Measurements from ENCODE around the gene ISL2. TPM values are rescaled to one million over a fixed set of nuclear protein-coding genes. Genes with fewer than 3 reads are reported as not detected.
"Not testable (repeated sequence)": the region's sequence is repeated elsewhere in the genome, so short reads cannot be mapped to it uniquely, and the experiment has no call there.

The ISL2 gene
- total RNA-seq (0.17 and 0.26 TPM in 2 replicates), polyA plus RNA-seq (0.02 and 0.03 TPM in 2 replicates), polyA minus RNA-seq (ENCODE audit: low replicate concordance) (not detected in 2 replicates)
- polyA plus RNA-seq (2012) = 0.12 TPM in 1 of 2 replicates, not detected in the other

GRCh38 chr15:76336254-76337058 is at the start of gene ISL2:
Gene ISL2 (plus strand): TSS chr15:76336773. CDS start chr15:76336884, 111 bp downstream.
- Histone ChIP-seq H4K20me1 (ENCODE audit: control insufficient read depth, extremely low read depth, insufficient read depth, low read length) (no peaks in the 10 kb centered on the region), H3K36me3 (ENCODE audit: control insufficient read depth, insufficient read depth, low read length) (no peaks in the 10 kb centered on the region), H3K4me2 (ENCODE audit: extremely low read depth, insufficient read depth, low read length) (peak within 1 kb of the TSS; percentile 41), H3K4me3 (replicated peaks in 1 of 4; ENCODE audit: control extremely low read depth in 1 of 4, insufficient read depth in 1 of 4, low read depth in 3 of 4, low read length in 4 of 4) (peak within 1 kb of the TSS in 3 of 4 experiments; percentile 11 to 75 (median 44)), H3K9ac (ENCODE audit: insufficient read depth, low read length) (no peak within 1 kb of the TSS), H3K9me3 (ENCODE audit: control insufficient read depth, insufficient read depth, low read depth, low read length) (no peaks in the 10 kb centered on the region), H3K79me2 (ENCODE audit: control insufficient read depth, insufficient read depth, low read length) (no peaks in the 10 kb centered on the region), H3K27ac (ENCODE audit: insufficient read depth, low read length) (no peak within 1 kb of the TSS), H3K27me3 (ENCODE audit: control insufficient read depth, insufficient read depth, low read length) (peaks cover 71% of the 10 kb centered on the region), H3K4me1 (ENCODE audit: control insufficient read depth, extremely low read depth, insufficient read depth, low read length) (no peaks in the 10 kb centered on the region), H2AFZ (ENCODE audit: low read length) (no peak within 1 kb of the TSS)
- peak; percentile 36 to 89 for DNase-seq (ENCODE audit: low read depth in 2 of 2)
- TF ChIP-seq, protein P1, sequence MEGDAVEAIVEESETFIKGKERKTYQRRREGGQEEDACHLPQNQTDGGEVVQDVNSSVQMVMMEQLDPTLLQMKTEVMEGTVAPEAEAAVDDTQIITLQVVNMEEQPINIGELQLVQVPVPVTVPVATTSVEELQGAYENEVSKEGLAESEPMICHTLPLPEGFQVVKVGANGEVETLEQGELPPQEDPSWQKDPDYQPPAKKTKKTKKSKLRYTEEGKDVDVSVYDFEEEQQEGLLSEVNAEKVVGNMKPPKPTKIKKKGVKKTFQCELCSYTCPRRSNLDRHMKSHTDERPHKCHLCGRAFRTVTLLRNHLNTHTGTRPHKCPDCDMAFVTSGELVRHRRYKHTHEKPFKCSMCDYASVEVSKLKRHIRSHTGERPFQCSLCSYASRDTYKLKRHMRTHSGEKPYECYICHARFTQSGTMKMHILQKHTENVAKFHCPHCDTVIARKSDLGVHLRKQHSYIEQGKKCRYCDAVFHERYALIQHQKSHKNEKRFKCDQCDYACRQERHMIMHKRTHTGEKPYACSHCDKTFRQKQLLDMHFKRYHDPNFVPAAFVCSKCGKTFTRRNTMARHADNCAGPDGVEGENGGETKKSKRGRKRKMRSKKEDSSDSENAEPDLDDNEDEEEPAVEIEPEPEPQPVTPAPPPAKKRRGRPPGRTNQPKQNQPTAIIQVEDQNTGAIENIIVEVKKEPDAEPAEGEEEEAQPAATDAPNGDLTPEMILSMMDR (conservative IDR thresholded peaks at IDR 0.05 in 1 of 2, IDR thresholded peaks at IDR 0.05 in 1 of 2; ENCODE audit: low read depth in 1 of 2, low read length in 2 of 2) = no peak
- no peak for TF ChIP-seq EZH2 (IDR thresholded peaks at IDR 0.05; ENCODE audit: low read length, missing control alignments)

DNA sequence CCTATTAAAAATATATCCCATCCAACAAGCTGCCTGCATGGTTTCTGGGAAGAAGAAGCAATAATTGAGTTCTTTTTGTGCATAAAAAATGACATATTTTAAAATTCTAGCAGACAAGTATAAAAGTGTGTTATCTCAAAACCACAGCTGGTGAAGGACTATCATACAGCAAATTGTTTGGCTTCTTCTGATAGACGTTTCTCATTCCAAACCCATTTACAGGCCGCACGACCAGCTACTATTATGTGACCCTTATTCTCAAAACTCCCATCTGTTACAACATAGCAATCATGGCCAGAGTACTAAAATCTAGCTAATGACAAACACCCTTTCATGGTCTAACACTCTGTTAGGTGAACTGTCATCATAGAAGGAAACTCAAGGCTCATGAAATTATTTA is 47.0 kb upstream of the ISL2 start:
- H3K4me3 ChIP-seq (replicated peaks in 1 of 4; ENCODE audit: control extremely low read depth in 1 of 4, insufficient read depth in 1 of 4, low read depth in 3 of 4, low read length in 4 of 4) = no peak overlapping the region
- no peaks in the 10 kb centered on the region for H3K4me1 ChIP-seq (ENCODE audit: control insufficient read depth, extremely low read depth, insufficient read depth, low read length)
- no peak overlapping the region for H3K27ac ChIP-seq (ENCODE audit: insufficient read depth, low read length)
- TF ChIP-seq, protein P1 (conservative IDR thresholded peaks at IDR 0.05 in 1 of 2, IDR thresholded peaks at IDR 0.05 in 1 of 2; ENCODE audit: low read depth in 1 of 2, low read length in 2 of 2) = no peak
- no peak overlapping the region for H2AFZ ChIP-seq (ENCODE audit: low read length)
- H3K4me2 ChIP-seq (ENCODE audit: extremely low read depth, insufficient read depth, low read length) = no peak overlapping the region
- H4K20me1 ChIP-seq (ENCODE audit: control insufficient read depth, extremely low read depth, insufficient read depth, low read length) = no peaks in the 10 kb centered on the region
- no peaks in the 10 kb centered on the region for H3K36me3 ChIP-seq (ENCODE audit: control insufficient read depth, insufficient read depth, low read length)
- peak in 1 of 2 donors; percentile 22 for DNase-seq (ENCODE audit: low read depth in 2 of 2)
- peaks cover 1% of the 10 kb centered on the region for H3K79me2 ChIP-seq (ENCODE audit: control insufficient read depth, insufficient read depth, low read length)
- H3K9ac ChIP-seq (ENCODE audit: insufficient read depth, low read length) = no peak overlapping the region
- no peaks in the 10 kb centered on the region for H3K27me3 ChIP-seq (ENCODE audit: control insufficient read depth, insufficient read depth, low read length)
- no peaks in the 10 kb centered on the region for H3K9me3 ChIP-seq (ENCODE audit: control insufficient read depth, insufficient read depth, low read depth, low read length)

- H3K79me2 ChIP-seq (ENCODE audit: control insufficient read depth, insufficient read depth, low read length) = peaks cover 19% of the 10 kb centered on the region
- TF ChIP-seq EZH2 (IDR thresholded peaks at IDR 0.05; ENCODE audit: low read length, missing control alignments) = no peak
- TF ChIP-seq, protein P1 (conservative IDR thresholded peaks at IDR 0.05 in 1 of 2, IDR thresholded peaks at IDR 0.05 in 1 of 2; ENCODE audit: low read depth in 1 of 2, low read length in 2 of 2) = no peak
- no peak overlapping the region for H3K27ac ChIP-seq (ENCODE audit: insufficient read depth, low read length)
Measured at GRCh38 chr15:76293361-76293760, 43.2 kb upstream of the ISL2 start.

GRCh38 chr15:76294463-76294862 is 42.1 kb upstream of the ISL2 start:
- H3K4me2 ChIP-seq (ENCODE audit: extremely low read depth, insufficient read depth, low read length); H2AFZ ChIP-seq (ENCODE audit: low read length); H4K20me1 ChIP-seq (ENCODE audit: control insufficient read depth, extremely low read depth, insufficient read depth, low read length); H3K27ac ChIP-seq (ENCODE audit: insufficient read depth, low read length); H3K9ac ChIP-seq (ENCODE audit: insufficient read depth, low read length); H3K4me3 ChIP-seq (replicated peaks in 1 of 4; ENCODE audit: control extremely low read depth in 1 of 4, insufficient read depth in 1 of 4, low read depth in 3 of 4, low read length in 4 of 4); DNase-seq (ENCODE audit: low read depth in 2 of 2); H3K36me3 ChIP-seq (ENCODE audit: control insufficient read depth, insufficient read depth, low read length); H3K4me1 ChIP-seq (ENCODE audit: control insufficient read depth, extremely low read depth, insufficient read depth, low read length); H3K27me3 ChIP-seq (ENCODE audit: control insufficient read depth, insufficient read depth, low read length); H3K9me3 ChIP-seq (ENCODE audit: control insufficient read depth, insufficient read depth, low read depth, low read length): not testable (repeated sequence)
- H3K79me2 ChIP-seq (ENCODE audit: control insufficient read depth, insufficient read depth, low read length) = peaks cover 22% of the 10 kb centered on the region

More at GRCh38 chr15:76293361-76293760, 43.2 kb upstream of the ISL2 start:
- Histone ChIP-seq H3K9ac (ENCODE audit: insufficient read depth, low read length) (no peak overlapping the region), H3K27me3 (ENCODE audit: control insufficient read depth, insufficient read depth, low read length) (no peaks in the 10 kb centered on the region), H3K4me3 (replicated peaks in 1 of 4; ENCODE audit: control extremely low read depth in 1 of 4, insufficient read depth in 1 of 4, low read depth in 3 of 4, low read length in 4 of 4) (no peak overlapping the region), H3K4me1 (ENCODE audit: control insufficient read depth, extremely low read depth, insufficient read depth, low read length) (no peaks in the 10 kb centered on the region), H3K9me3 (ENCODE audit: control insufficient read depth, insufficient read depth, low read depth, low read length) (no peaks in the 10 kb centered on the region), H2AFZ (ENCODE audit: low read length) (no peak overlapping the region), H3K4me2 (ENCODE audit: extremely low read depth, insufficient read depth, low read length) (peak overlapping the region; percentile 44), H4K20me1 (ENCODE audit: control insufficient read depth, extremely low read depth, insufficient read depth, low read length) (no peaks in the 10 kb centered on the region), H3K36me3 (ENCODE audit: control insufficient read depth, insufficient read depth, low read length) (no peaks in the 10 kb centered on the region)
- peak in 1 of 2 donors; percentile 32 for DNase-seq (ENCODE audit: low read depth in 2 of 2)

Measured in fibroblast of lung (primary cell).